COR-L47 (cell line): Measurements from ENCODE around the gene BEST2.
"Not testable (repeated sequence)": the region's sequence is repeated elsewhere in the genome, so short reads cannot be mapped to it uniquely, and the experiment has no call there.

Source experiments
- DNase-seq: peaks from one replicate; lab custom pipeline; 2025; lab: John Stamatoyannopoulos, UW

The BEST2 gene

DNA sequence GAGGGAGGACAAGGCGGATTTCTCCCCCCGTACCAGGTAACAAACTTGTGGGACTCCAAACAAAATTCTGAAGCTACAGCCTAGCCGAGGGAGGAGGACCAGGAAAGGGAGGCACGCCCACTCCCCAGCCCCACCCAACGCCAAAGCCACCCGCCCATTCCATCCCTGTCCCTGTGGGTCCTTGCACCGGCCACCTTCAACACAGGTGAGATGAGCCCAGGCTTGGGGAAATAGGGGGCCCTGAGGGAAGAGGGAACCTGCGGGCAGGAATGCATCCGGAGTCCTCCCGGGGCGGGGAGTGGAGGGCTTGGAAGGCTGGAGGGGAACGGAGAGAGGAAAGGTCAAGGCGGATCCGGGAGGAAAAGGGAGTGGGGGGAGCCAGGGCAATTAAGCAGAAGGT is at the start of gene BEST2:
BEST2 (plus strand) TSS at position 157 of the 400 bp plus-strand sequence. CDS start 802 bp downstream, outside the sequence.
- DNase-seq: no peak

DNA sequence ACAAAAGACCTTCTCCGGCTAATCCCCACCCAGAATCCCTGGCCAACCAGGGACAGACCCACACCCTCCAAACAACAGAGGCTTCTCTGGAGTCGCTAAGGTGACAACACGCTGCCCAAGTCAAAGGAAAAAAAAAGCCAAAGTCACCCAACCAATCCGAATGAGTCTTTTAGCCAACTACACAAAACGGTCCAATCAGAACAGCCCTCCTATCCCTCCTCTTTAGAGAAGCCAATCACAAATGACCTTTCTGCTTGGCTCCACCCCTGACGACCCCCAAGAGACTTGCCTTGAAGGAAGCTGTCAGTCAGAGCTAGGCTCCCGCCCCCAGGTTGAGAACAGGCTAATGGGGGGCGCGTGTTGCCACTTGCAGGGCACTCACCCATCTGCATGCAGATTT is 48.5 kb upstream of the BEST2 start:
- DNase-seq: no peak

DNA sequence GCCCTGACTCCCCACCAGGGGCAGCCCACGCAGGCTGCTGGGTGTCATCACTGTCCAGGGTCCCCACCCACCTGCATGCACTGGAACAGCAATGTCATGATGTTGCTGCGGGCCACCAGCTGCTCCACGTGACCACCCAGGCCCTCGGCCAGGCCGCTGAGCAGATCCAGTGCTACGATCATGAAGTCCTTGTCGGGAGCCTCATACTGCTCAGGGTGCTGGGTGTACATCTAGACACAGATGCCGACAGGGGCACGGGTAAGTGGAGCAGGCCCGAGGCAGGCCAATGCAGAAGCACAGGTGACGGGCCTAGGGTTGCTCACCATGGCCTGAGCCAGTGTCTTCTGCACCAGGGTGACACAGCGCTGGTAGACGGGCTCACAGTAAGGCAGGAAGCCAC is 46.4 kb upstream of the BEST2 start:
- no peak for DNase-seq

DNA sequence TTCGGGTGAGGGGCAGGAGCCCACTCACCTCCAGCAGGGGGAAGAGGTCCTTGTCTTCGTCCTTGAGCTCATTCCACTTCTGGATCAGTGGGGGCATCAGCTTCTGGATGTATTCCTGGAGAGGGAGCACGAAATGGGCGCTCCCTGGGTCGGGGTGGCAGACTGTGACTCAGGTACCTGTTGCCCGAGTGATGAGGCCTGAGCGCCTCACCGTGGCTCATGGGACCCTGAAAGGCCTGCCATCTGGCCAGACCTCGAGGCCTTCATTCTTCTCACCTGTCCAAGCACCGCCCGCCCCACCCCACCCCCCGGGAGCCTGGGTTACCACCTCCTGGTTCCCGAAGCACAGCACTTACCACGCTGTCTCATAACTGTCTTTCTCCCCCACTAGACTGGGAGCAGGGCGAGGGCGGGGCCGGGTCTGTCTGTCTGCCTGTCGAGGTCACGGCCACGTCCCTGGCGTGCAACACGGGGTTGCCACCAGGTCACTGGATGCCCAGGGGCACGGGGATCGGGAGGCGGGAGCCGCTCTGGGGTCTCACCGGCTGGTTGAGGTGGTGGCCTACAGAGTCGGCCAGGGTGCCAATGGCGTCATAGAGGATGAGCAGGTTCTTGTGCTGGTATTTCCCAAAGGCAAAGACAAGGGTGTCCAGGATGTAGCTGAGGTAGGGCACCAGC is 45.8 kb upstream of the BEST2 start:
- DNase-seq: no peak

DNA sequence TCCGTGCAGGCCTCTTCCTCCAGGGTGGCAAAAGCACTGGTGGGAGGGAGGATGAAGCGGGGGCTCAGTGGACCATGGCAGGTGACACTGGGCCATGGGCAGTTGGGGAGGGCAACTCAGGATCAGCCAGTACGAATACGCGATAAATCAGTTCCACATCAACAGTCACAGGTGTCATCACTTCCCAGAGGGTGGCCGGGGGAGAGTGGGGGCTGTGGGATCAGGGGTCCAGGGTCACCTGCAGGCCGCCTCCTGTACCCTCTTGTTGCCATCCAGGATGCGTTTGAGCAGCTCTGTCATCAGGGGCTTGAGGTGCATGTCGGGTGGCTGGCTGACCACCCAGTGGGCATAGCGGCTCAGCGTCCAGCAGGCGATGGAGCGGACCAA is 45.3 kb upstream of the BEST2 start:
- DNase-seq: no peak

DNA sequence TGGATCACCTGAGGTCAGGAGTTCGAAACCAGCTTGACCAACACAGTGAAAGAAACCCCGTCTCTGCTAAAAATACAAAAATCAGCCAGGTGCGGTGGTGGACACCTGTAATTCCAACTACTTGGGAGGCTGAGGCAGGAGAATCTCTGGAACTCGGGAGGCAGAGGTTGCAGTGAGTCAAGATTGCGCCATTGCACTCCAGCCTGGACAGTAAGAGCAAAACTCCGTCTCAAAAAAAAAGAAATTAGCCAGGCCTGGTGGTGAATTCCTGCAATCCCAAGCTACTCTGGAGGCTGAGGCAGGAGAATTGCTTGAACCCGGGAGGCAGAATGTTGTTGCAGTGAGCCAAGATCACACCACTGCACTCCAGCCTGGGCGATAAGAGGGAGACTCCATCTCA is 43.0 kb upstream of the BEST2 start:
- DNase-seq: no peak

DNA sequence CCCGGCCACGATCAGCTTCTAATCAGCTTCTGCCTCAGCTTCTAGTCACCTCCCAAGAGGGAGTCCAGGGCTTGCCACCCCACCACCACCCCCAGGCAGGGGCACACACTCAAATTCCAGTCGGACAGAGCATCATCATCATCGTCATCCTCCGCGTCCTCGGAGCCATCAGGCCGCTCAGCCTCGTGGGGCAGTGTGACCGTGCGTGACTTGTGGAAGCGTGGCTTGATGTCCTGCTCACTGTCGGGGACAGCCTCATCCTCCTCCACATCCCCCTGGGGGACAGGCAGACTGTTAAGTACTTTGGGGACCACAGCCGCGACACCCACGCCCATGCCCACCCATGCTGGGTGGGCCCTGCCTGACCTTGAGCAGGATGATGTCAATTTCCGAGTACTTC is 40.4 kb upstream of the BEST2 start:
- no peak for DNase-seq

DNA sequence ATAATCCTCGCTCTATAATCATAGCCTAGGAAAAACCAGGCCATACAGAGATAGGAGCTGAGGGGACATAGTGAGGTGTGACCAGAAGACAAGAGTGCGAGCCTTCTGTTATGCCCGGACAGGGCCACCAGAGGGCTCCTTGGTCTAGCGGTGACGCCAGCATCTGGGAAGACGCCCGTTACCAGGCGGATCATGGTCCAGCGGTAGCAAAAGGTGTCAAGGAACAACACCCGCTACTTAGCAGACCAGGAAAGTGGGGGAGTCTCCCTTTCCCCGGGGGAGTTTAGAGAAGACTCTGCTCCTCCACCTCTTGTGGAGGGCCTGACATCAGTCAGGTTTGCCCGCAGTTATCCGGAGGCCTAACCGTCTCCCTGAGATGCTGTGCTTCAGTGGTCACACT is 39.5 kb upstream of the BEST2 start:
- DNase-seq: not testable (repeated sequence)

DNA sequence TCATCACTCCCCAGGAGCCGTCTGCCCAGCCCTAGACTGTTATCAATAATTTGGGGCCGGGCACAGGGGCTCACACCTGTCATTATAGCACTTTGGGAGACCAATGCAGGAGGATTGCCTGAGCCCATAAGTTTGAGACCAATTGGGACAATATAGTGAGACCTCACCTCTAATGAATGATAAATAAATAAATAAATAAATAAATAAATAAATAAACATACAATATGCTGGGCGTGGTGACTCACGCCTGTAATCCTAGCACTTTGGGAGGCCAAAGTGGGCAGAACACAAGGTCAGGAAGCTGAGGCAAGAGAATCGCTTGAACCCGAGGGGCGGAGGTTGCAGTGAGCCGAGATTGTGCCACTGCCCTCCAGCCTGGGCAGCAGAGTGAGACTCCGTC is 38.3 kb upstream of the BEST2 start:
- DNase-seq: not testable (repeated sequence)

DNA sequence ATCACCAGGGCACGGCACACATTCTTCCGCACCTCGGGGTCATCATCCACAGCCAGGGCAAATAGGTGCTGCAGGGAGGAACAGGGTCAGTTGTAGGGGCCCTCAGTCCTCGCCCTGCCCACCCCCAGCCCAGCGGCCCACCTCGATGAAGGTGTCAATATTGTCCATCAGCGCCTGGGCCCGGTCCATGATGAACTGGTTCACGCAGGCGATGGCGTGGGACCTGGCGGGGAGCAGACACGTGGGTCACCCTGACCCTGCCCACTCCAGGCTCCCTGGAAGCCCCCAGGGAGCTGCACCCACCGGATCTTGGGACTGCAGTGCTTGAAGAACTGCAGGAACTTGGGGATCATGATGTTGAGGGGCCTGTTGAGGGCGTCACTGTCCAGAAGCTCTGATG is 36.5 kb upstream of the BEST2 start:
- no peak for DNase-seq

DNA sequence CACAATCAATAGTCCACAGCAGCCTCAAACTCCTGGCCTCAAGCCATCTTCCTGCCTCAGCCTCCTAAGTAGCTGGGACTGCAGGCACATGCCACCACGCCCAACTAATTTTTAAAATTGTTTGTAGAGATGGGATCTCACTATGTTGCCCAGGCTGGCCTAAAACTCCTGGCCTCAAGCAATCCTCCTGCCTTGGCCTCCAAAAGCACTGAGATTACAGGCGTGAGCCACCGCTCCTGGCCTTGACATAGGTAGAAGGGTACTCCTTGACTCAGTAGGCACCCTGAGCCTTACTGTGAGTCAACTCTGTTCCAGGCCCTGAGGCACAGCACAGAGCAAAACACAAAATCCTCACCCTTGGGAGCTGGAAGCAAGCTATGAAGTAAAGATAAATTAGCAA is 35.7 kb upstream of the BEST2 start:
- no peak for DNase-seq

DNA sequence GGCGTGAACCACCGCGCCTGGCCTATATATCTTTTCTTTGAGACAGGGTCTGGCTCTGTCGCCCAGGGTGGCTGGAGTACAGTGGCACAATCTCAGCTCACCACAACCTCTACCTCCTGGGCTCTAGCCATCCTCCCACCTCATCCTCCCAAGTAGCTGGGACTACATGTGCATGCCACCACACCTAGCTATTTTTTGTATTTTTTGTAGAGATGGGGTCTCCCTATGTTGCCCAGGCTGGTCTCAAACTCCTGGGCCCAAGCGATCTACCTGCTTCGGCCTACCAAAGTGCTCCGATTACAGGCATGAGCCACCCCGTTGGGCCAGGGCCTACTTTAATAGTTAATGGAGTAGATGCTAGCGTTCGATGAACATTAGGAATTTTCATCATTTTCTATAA is 31.3 kb upstream of the BEST2 start:
- no peak for DNase-seq

DNA sequence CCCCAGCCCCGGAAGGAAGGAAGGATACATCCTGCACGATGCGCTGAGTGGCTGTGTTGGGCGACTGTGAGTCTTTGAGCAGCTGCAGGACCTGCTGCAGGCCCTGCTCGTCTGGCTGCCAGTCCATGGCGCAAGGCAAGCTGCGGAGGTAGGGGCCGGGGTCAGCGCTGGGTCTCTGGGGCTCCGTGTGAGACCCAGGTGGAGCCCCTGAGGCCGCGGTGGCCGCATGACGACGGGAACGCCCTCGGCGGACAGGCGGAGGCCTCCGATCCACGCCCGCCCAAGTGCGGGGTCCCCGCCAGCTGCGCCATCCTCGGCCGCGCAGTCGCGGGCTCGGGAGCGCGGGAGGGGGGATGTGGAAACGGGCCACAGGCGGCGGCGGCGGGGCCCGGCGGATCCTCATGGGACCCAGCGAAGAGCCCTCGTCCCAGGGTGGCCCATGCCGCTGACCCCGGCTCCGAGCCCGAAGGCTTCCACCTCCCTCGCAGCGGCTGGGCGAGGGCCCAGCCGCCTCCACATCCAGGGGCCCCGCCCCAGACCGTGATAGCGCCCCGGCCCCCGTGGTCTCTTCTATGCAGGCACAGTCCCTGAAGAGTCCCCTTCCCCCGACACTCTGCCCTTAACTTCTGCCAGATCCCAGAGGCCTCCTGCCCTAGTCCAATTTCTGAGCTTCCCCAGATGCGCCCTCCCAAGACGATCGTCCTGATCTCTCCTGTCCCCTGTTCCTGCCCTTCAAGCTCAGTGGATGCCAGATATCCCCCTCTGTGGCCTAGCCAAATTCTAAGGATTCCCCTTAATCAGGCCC is 30.5 kb upstream of the BEST2 start:
- no peak for DNase-seq

DNA sequence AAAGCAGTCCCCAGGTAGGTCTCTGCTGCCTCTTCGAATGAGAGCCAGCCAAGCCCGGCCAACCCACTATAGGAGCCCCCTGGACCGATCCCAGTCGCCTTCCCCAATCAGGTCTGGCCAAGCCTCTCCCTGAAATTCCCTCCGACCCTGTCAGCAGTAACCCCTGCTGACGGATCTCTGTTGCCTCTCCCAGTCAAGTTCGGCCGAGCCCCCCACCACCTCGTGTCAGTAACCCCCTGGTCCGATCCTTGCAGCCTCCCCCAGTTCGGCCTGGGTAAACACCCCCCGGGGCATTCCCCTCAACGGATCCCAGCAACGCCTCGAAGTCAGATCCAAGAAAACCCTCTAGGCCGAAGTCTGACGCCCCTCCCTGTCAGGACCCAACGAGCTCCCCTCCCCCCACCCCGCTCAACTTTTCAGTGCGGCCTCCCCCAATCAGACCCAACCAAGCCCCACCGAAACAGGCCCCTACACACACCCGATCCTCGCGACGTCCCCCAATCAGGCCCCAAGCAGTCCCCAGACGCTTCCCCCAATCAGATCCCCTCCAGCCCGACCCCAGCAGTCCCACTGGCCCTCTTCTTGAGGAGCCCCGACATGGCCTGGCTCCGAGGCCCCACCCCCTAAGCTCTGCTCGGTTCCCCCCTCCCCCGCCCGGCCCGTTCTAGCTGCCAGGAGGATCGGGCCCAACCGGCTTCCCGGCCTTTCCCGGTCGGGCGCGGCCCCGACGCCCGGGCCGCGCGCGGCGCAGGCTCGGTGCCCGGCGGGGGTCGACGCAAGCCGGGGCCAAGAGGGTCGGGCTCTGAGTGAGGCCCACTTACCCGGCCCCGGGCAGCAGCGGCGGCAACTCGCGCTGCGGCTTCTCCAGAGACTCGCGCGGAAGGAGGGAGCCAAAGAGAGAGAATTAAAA is 29.7 kb upstream of the BEST2 start:
- peak; percentile 51 for DNase-seq

DNA sequence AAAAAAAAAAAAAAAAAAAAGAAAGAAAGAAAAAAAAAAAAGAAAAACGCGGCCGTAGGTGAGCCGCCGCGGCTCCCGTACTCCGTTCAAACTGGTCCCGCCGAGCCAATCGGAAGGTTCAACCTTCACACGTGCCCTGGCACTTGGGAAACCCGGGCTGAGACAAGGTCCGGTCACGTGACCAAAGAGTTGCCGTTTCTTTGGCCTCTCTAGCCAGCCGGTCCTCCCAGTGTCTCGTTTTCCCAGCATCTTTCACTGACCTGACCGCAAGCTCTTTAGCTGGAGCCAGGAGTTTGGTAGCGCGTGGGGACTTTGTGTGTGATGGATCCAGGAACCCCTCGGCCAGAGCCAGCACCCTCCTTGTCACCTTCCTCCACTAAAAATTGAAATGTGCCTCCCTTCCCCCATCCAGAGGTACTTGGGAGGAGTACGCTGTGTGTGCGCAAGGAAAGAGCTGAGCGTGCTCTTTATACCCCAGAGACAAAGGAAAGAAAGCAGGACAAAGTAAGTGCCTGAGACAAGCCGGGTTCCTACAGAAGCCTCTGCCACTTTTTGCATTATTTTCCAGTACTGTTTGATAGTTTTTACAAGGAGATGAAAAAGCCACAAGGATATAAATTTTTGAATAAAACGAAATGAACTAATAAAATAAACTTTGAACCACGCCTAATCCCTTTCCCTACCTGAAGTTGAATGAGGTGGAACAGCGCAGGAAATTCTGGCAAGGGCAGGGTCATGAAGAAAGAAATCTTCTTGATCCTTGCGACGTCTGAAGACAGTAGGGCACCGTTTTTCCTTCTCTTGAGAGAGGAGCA is 28.8 kb upstream of the BEST2 start:
- DNase-seq: peak; percentile 99

DNA sequence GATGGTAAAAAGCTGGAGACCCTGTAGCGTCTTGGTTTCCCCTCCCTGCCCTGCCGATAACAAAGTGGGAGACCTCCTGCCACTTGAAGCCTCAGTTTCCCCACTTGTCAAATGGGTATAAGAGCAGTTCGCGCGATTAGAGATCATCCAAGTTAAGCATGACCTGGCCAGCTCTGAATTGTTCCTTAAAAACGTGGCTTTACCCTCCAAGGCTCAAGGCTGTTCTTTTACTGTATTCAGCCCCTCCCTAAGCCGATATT is 28.3 kb upstream of the BEST2 start:
- DNase-seq: no peak

DNA sequence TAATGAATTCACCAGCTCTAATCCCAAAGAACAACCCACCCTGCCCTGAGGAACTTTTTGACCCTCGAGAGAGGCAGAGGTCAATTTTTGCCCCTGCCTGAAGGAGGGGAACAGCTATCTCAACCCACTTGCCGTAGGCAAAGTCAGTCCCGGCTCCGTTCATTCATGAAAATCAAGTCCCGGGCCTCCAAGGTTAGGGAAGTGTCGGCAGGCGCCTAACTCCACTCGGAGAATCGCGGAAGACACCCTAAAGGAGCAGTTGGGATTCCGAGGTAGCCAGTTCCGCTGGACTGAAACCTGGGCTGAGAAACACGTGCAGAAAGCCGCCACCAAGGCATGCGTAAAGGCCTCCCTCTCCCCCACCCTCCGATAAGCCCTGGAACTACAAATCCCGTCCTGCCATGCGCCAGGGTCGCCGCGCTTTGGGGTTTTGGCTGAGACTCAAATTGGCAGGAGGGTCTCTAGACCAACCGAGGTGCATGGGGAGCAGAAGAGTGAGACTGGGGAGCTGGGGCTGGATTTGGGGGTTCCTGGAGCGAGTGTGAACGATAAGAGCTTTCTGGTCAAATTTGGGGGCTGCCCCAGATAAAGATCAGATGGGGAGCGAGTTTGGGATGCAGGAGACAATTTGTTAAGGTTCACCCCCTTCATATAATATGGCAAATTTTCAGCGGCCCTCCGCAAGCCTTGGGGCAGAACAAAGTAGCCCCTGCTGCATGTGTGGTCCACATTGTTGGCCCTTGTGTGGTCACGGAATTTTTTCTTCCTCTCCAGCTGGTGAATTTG is 27.8 kb upstream of the BEST2 start, which contains the start of gene TNPO2:
TNPO2 (minus strand) TSS at position 292 of the 786 bp plus-strand sequence. CDS start 2,955 bp downstream, outside the sequence.
- peak; percentile 52 for DNase-seq

DNA sequence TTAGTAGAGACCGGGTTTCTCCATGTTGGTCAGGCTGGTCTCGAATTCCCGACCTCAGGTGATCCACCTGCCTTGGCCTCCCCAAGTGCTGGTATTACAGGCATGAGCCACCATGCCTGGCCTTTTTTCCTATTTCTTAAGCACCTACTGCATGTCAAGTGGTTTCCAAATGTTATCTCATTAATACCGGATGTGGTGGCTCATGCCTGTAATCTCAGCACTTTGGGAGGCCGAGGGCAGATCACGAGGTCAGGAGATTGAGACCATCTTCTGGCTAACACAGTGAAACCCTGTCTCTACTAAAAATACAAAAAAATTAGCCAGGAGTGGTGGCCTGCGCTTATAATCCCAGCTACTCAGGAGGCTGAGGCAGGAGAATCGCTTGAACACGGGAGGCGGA is 26.0 kb upstream of the BEST2 start:
- DNase-seq: not testable (repeated sequence)

DNA sequence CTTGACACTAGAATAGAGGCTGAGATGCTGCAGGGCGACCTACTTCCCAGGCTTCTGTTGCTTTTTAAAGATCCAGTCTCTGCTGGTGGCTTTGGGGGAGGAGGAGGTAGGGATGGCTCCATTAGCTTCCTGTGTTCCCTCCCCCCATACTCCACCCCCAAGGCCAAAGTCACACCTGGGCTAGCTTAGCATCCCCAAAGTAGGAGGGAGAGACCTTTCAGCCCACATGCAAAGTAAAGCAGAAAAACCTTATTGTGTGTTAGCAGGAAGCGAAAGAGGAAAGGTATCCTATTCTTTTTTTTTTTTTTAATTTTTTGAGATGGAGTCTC is 24.6 kb upstream of the BEST2 start:
- no peak for DNase-seq

DNA sequence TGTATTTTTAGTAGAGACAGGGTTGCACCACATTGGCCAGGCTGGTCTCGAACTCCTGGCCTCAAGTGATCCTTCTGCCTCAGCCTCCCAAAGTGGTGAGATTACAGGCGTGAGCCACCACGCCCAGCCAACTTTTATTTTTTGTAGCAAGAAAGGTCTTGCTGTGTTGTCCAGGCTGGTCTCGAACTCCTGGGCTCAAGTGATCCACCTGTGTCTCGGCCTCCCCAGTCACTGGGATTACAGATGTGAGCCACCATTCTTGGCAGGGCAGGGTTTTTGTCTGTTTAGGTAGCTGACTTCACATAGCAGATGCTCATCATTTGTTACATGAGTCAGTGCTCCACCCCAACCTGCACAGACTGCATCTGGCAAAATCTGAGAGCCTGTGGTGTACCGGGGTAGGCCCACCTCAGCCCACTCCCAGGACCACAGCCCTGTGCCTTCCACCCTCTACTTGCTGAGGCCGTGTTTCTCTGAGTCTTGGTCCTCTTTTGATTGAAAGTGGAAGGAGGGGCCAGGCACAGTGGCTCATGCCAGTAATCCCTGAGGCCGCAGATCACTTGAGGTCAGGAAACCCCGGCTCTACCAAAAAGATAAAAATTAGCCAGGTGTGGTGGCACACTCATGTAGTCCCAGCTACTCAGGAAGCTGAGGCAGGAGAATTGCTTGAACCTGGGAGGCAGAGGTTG is 23.7 kb upstream of the BEST2 start:
- DNase-seq: no peak

DNA sequence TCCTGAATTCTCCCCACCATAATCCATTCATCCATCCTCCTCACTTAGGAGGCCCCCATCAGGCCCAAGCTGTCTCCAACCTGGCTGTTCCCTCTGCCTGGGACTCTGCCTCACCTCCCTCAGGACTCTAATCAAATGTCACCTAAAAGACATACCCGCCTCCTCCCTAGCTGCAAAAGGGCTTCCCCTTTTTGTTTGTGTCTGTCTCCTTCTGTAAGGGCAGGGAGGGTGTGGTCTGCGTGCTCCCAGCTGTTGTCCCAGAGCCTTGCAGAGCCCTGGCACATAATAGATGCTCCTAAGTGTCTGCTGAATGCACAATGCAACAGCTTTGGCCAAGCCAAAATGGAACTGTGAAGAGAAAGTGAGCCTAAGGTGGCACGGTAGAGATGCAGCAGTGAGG is 21.5 kb upstream of the BEST2 start:
- no peak for DNase-seq
